HPDE6-E6E7 (cell line): ENCODE measurements around the gene COPS6.
"Not testable (repeated sequence)": the region's sequence is repeated elsewhere in the genome, so short reads cannot be mapped to it uniquely, and the experiment has no call there.

Experiments
- DNase-seq: peaks from one replicate; pipeline ENCODE4 v3.0.0; 2011; ENCODE audit warnings: missing footprints; ENCODE audit errors: extremely low spot score

Gene COPS6

DNA sequence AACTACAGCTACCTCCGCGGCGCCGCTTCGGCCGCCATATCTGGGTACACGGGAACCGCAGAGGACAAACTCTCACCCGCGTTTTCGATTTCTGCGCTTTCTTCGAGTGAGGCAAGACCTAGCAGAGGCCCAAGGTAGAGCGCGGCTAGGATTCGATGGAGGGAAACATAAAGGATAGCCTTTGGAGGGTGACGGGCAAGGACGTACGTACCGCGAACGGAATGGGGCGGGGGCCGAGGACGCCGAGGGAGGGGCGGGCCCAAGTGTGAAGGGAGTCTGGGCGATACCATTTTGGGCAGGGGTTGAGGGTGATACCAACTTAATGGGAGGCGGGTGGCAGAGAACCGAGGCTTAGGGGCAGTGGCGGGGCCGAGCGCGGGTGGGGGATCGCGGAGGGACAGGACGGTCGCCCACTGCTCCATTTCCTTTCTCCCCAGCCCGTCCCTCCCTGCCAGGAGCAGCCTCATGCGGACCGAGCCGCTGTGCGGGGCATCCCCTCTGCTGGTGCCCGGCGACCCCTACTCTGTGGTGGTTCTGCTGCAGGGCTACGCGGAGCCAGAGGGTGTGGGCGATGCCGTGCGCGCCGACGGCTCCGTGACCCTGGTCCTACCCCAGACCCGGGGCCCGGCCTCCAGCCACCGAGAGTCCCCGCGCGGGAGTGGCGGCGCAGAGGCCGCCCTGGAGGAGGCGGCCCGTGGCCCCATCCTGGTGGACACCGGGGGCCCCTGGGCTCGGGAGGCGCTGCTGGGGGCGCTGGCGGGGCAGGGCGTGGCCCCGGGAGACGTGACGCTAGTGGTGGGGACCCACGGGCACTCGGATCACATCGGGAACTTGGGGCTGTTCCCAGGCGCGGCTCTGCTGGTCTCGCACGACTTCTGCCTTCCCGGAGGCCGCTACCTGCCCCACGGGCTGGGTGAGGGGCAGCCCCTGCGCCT, 38.4 kb downstream of the COPS6 start, which contains the start of gene MBLAC1:
Gene MBLAC1, plus strand, starts transcription at position 37 of the 935 bp plus-strand sequence. Its CDS starts 429 bp downstream, at position 466.
- DNase-seq = peak; percentile 71

DNA sequence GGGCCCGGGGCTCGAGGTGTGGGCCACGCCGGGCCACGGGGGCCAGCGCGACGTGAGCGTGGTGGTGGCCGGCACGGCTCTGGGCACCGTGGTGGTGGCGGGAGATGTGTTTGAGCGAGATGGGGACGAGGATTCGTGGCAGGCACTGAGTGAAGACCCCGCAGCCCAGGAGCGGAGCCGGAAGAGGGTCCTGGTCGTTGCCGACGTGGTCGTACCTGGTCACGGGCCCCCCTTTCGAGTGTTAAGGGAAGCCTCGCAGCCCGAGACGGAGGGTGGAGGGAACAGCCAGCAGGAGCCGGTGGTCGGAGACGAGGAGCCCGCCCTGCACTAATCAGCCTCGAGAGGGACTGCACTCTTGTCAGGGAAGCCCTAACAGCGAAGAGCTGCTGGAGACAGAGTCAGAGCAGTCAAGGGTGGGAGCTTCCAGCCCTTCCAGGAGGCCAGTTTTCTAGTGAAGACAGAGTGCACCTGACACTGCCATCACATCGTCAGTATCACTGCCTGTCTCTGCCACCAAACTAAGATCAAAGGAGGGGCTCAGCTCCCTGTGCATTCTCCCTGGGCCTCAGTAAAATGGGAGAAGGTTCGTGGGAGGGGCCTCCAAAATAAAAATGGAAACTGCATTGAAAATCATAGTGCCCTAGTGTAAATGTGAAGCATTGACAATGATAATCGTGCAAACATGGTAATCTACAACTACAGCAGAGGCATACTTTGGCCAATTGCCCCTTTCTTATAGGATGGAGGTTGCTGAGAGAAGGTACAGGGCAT, 39.3 kb downstream of the COPS6 start:
- DNase-seq = no peak

DNA sequence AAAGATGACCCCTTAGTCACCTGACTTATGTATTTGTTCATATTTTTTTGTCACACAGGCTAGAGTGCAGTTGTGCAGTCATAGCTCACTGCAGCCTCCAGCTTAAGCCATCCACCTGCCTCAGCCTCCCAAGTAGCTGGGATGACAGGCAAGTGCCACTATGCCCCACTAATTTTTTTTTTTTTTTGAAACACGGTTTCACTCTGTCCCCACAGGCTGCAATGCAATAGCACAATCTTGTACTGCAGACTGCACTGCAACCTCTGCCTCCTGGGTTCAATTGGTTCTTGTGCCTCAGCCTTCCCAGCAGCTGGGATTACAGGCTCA, 39.8 kb downstream of the COPS6 start:
- no peak for DNase-seq

DNA sequence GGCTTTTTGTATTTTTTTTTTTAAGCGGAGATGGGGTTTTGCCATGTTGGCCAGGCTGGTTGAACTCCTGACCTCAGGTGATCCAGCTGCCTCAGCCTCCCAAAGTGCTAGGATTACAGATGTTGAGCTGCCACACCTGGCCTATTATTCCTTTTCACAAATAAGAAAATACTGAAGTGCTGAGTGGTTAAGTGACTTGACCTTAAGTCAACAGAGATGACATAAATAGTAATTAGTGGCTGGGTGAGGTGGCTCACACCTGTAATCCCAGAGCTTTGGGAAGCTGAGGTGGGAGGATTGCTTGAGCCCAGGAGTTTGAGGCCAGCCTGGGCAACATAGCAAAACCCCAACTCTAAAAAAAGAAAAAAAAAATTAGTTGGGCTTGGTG, 41.4 kb downstream of the COPS6 start:
- DNase-seq = not testable (repeated sequence)

DNA sequence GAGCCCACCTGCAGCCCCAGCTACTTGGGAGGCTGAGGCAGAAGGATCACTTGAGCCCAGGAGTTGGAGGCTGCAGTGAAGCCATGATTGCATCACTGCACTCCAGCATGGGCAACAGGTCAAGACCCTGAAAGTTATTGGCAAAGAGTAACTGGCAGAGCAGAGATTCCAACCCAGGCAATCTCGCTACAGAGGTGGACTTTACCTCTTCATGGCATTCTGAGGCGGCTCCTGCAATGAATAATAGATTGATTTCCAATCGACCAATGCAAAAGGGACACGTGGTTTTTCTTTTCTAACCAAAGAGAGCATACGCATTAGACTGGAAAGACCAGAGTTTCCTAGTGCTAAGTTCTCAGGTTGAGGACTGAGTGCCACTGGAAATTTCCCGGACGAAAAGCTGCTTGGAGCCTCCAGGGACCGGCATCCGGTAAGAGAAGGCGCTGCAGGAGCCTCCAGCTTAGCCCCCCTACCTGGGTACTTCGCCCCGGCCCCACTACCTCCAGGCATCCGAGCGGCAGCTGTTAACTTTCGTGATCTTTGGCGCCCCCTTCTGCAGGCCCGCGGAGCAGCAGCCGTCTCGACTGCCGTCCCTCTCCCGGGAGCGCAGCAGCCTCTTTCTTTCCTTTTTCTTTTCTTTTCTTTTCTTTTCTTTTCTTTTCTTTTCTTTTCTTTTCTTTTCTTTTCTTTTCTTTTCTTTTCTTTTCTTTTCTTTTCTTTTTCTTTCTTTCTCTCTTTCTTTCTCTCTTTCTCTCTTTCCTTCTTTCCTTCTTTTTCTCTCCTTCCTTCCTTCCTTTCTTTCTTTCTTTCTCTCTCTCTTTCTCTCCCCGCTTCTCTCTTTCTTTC, 42.1 kb downstream of the COPS6 start:
- DNase-seq = peak; percentile 58

DNA sequence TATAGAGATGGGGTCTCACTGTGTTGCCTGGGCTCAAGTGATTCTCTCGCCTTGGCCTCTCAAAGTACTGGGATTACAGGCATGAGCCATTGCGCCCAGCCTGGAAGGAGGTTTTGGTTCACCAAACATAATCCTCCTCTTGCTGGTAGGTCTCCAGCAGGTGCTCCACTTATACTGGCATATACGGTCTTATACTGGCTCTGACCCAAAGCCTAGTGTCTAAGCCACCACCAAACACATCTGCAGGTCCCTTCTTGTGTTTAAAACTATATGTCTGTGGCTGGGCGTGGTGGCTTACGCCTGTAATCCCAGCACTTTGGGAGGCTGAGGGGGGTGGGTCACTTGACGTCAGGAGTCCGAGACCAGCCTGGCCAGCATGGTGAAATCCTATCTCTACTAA, 43.4 kb downstream of the COPS6 start:
- no peak for DNase-seq

DNA sequence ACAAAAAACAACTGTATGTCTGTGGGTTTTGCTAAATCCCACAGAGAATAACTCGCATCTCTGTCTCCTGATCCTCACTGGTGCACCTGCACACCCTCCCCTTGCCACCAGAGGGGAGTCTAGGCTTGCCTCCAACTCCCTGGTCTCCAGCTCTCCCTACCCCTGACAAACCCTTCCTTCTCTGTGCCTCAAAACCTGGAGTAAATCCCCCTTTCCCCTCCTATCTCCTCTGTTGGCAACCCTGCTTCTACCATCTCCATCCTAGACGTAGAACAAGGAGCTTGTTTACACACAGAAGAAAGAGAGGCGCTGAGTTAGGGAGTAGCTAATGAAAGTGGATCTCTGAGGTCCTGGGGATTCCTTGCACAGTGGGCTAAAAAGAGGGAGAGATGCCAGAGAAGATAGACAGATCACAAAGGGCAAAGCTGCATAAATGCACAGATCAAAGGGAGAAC, 44.0 kb downstream of the COPS6 start:
- peak; percentile 75 for DNase-seq

DNA sequence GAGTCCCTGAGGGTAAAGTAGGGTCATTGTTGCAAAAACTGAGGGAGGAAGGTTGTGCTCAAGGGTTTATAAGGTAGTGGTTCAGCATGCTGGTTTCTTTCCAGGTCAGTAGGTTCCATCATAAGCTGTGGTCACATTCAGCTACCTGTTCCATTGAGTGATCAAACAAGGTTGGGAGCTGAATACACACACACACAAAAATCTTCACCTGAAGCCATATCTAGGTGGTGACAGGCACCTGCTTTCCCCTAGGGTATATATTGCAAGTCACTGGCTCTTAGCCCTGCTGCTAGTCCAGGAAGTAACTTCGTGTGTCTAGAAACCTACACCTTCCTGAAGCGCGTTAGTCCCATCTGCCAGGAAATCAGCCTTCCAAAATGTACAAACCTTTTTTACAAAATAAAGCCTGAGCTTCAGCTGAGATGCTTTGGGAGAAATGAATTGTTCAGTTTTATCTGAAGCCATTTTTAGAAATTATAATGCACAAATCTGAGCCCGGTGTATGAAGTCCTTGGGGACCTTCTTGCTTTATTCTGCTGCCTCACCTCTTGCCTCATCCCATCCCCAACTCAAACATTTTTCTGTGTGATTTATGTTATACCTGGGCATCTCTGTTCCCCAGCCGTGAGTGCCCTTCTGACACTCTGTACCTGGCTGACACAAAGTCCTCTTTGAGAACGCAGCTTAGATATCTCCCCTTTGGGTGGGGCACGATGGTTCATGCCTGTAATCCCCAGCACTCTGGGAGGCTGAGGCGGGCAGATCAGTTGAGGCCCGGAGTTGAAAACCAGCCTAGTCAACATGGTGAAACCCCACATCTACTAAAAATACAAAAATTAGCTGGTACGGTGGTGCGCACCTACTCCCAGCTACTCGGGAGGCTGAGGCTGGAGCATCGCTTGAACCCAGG, 49.3 kb downstream of the COPS6 start:
- DNase-seq = no peak

DNA sequence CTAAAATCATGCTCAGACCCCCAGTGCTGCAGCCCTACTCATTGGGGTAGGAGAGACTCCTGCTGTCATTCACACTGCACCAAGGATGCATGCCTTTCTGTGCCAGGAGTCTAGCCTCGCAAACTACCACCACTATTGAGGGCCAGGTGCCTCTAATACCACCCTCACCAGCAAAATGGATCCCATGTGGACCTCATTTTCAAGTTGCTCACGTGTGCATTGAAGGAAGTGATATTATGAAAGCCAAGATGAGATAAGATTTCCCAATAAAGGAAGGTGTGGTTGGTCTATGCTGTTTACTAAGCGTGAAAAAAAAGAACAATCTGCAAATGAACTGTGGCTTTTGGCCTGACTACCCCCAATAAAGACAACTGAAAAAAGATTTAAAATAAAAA, 52.8 kb downstream of the COPS6 start:
- no peak for DNase-seq
